ENCODE measurements around the gene UQCRH.

GRCh38 chr1:46277658-46278373 is 25.7 kb upstream of the UQCRH start:
- TF ChIP-seq EP300 (IDR thresholded peaks at IDR 0.05) (no peak), CTCF (IDR thresholded peaks at IDR 0.05) (no peak), POLR2AphosphoS5 (IDR thresholded peaks at IDR 0.05) (no peak)
